ENCODE results near the gene FYB2. TPM values are rescaled to one million over a fixed set of nuclear protein-coding genes. Genes with fewer than 3 reads are reported as not detected.

Gene FYB2
- total RNA-seq, 1 experiment from 2014 or later: not detected

DNA sequence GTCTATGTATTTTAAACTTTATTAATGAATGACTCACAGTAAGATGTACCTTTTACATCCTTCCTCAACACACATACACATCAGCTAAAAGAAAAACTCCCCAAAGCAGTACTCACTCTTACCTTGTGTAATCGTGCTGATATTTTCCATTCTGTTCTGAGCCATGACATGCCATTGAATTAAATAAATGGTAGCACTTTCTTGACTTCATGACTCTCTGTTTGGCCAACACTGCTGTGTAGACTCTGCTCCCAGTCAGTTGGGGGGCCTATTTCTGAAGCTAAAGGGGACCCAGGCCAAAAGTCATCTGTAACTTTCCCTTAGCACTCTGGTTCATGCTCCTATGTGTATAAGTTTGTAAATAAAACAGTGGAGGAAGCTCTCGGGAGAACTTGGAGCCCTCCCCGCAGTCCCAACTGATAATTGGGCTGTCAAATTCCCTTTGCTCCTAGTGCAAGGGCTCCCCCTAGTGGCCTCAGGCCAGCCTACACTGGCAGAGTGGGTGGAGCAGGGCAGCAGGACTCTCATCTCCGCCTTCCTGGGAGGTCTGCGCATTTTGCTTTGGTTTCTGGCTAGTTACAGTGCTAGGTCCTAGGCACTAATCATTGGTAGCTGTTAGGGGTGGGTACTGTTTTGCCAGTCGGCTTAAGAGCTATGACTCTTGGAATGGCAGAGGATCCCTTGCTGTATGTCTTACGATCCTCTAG, 1.7 kb upstream of the FYB2 start:
- peak in 1 of 2 experiments; percentile 81 for DNase-seq
- no TSS peak for BruUV-seq (replicated peaks)
- H3F3A ChIP-seq (ENCODE audit: insufficient read depth, low read depth): no peaks in the 10 kb centered on the region

DNA sequence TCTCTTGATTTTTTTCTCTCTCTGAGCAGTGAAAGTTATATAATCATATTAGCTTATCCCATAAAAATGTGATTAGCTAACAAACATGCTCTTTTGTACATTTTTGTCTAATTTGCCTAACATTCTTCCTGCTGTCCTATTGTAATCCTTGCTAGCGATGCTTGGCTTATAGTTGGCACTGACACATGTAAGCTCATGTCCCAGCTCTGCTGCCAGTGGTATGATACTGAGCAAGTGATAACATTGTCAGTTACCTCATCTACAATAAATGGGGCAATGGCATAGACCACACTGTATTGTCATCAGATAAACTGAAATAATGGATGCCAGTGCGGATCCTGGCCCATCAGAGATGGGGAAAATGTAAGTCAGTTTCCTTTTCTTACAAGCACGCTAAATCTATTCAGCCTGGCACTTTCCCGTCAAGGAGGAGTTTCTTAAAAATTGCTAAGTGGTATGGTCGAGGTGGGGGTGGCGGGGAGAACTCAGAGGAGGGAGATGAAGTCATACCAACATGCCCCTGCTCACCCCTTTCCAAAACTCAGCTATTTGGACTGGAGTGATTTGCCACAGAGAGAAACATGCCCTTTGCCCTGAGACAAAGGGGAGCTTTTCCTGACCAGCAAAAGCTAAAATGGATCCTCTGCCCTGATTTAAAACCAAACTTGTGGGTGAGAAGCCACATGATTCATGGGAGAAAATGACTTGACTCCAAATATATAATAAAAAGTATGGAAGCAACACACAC, 1.3 kb downstream of the FYB2 start:
- H3K9me3 ChIP-seq (ENCODE audit: insufficient read depth, low read depth): no peaks in the 10 kb centered on the region
- H3K4me2 ChIP-seq: no peak overlapping the region
- no peak for TF ChIP-seq EZH2 (IDR thresholded peaks at IDR 0.05; ENCODE audit: low read depth)
- TF ChIP-seq, protein P1, sequence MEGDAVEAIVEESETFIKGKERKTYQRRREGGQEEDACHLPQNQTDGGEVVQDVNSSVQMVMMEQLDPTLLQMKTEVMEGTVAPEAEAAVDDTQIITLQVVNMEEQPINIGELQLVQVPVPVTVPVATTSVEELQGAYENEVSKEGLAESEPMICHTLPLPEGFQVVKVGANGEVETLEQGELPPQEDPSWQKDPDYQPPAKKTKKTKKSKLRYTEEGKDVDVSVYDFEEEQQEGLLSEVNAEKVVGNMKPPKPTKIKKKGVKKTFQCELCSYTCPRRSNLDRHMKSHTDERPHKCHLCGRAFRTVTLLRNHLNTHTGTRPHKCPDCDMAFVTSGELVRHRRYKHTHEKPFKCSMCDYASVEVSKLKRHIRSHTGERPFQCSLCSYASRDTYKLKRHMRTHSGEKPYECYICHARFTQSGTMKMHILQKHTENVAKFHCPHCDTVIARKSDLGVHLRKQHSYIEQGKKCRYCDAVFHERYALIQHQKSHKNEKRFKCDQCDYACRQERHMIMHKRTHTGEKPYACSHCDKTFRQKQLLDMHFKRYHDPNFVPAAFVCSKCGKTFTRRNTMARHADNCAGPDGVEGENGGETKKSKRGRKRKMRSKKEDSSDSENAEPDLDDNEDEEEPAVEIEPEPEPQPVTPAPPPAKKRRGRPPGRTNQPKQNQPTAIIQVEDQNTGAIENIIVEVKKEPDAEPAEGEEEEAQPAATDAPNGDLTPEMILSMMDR (conservative IDR thresholded peaks at IDR 0.05): no peak
- no peak for DNase-seq
- no peaks in the 10 kb centered on the region for H3K9me2 ChIP-seq (ENCODE audit: insufficient read depth)
- ChIA-PET CTCF (no interaction called here), POLR2A (ENCODE audit: unreplicated experiment) (no interaction called here)
- H3K27me3 ChIP-seq (ENCODE audit: insufficient read depth, low read depth): no peaks in the 10 kb centered on the region
- no TSS peak for BruUV-seq (replicated peaks)
- H4K20me1 ChIP-seq (ENCODE audit: insufficient read depth): no peaks in the 10 kb centered on the region
- no peaks in the 10 kb centered on the region for H3K36me3 ChIP-seq (ENCODE audit: low read depth)
- H3K79me2 ChIP-seq (ENCODE audit: low read depth): no peaks in the 10 kb centered on the region
- no peak overlapping the region for H2AFZ ChIP-seq
- intact Hi-C loops (cut with micrococcal nuclease; ENCODE audit: unreplicated experiment): no loop called here
- H3K27ac ChIP-seq: no peak overlapping the region
- H3K4me3 ChIP-seq: no peak overlapping the region
- no peaks in the 10 kb centered on the region for H3F3A ChIP-seq (ENCODE audit: insufficient read depth, low read depth)
- peaks cover 12% of the 10 kb centered on the region; the same call in 1 of the 2 replicates for H3K4me1 ChIP-seq (replicated peaks; ENCODE audit: insufficient read depth)

More for the DNA sequence above, 1.7 kb upstream of the FYB2 start:
- intact Hi-C loops (cut with micrococcal nuclease; ENCODE audit: unreplicated experiment): loop anchor here (1.0 to 2.0 kb wide), 4 partner anchors 63 to 1536 kb away; no protein-coding TSS in a partner anchor
- CTCF ChIA-PET: interaction anchor here (0.5 to 1.6 kb wide), 2 partner anchors 111 to 1314 kb away, joined by 3 to 7 read pairs; no protein-coding TSS in a partner anchor
- no peaks in the 10 kb centered on the region for H4K20me1 ChIP-seq (ENCODE audit: insufficient read depth)
- no peak overlapping the region for H2AFZ ChIP-seq
- H3K4me1 ChIP-seq (replicated peaks; ENCODE audit: insufficient read depth): peaks cover 12% of the 10 kb centered on the region; the same call in 1 of the 2 replicates
- H3K36me3 ChIP-seq (ENCODE audit: low read depth): no peaks in the 10 kb centered on the region
- H3K9me2 ChIP-seq (ENCODE audit: insufficient read depth): no peaks in the 10 kb centered on the region
- H3K9me3 ChIP-seq (ENCODE audit: insufficient read depth, low read depth): no peaks in the 10 kb centered on the region; the same call in 1 of the 2 replicates
- POLR2A ChIA-PET (ENCODE audit: unreplicated experiment): no interaction called here
- H3K4me2 ChIP-seq: 0 out of 2 replicates have a peak overlapping the region, but pooled peaks have one; percentile 12
- no peaks in the 10 kb centered on the region for H3K27me3 ChIP-seq (ENCODE audit: insufficient read depth, low read depth)
- TF ChIP-seq, protein P1 (conservative IDR thresholded peaks at IDR 0.05): peak; percentile 96
- no peak for TF ChIP-seq EZH2 (IDR thresholded peaks at IDR 0.05; ENCODE audit: low read depth)
- no peaks in the 10 kb centered on the region for H3K79me2 ChIP-seq (ENCODE audit: low read depth)
- no peak overlapping the region for H3K4me3 ChIP-seq
- no peak overlapping the region for H3K27ac ChIP-seq

GRCh38 chr1:56816909-56817308, 2.3 kb downstream of the FYB2 start:
- no peak overlapping the region for H3K4me3 ChIP-seq
- no peaks in the 10 kb centered on the region for H3K27me3 ChIP-seq (ENCODE audit: insufficient read depth, low read depth)
- no peaks in the 10 kb centered on the region for H3F3A ChIP-seq (ENCODE audit: insufficient read depth, low read depth)
- peaks cover 12% of the 10 kb centered on the region; the same call in 1 of the 2 replicates for H3K4me1 ChIP-seq (replicated peaks; ENCODE audit: insufficient read depth)
- no peak overlapping the region for H3K4me2 ChIP-seq
- no peaks in the 10 kb centered on the region for H3K9me2 ChIP-seq (ENCODE audit: insufficient read depth)
- no peaks in the 10 kb centered on the region for H4K20me1 ChIP-seq (ENCODE audit: insufficient read depth)
- H2AFZ ChIP-seq: no peak overlapping the region
- ChIA-PET CTCF (interaction anchor here (0.6 kb wide), 1 partner anchor 12 kb away, joined by 3 read pairs; no protein-coding TSS in a partner anchor), POLR2A (ENCODE audit: unreplicated experiment) (interaction anchor here (0.6 kb wide), 1 partner anchor 361 kb away, joined by 18 read pairs; no protein-coding TSS in a partner anchor)
- intact Hi-C loops (cut with micrococcal nuclease; ENCODE audit: unreplicated experiment): no loop called here
- BruUV-seq (replicated peaks): no TSS peak
- no peaks in the 10 kb centered on the region for H3K9me3 ChIP-seq (ENCODE audit: insufficient read depth, low read depth)
- peak; percentile 34 to 50 for DNase-seq
- TF ChIP-seq, protein P1 (conservative IDR thresholded peaks at IDR 0.05): no peak
- no peak for TF ChIP-seq EZH2 (IDR thresholded peaks at IDR 0.05; ENCODE audit: low read depth)
- H3K79me2 ChIP-seq (ENCODE audit: low read depth): no peaks in the 10 kb centered on the region
- H3K27ac ChIP-seq: no peak overlapping the region
- H3K36me3 ChIP-seq (ENCODE audit: low read depth): no peaks in the 10 kb centered on the region
